ENCODE measurements around the gene CDC6.

- TF ChIP-seq CTCF (conservative IDR thresholded peaks at IDR 0.05) (no peak), ZFX (IDR thresholded peaks at IDR 0.05) (no peak)
Observed at GRCh38 chr17:40311575-40311974, 23.9 kb downstream of the CDC6 start.
